NCI-H226 (cell line): ENCODE data around the gene OTOA.
"Not testable (repeated sequence)": the region's sequence is repeated elsewhere in the genome, so short reads cannot be mapped to it uniquely, and the experiment has no call there.

Source experiments
- DNase-seq: peaks from one replicate; pipeline ENCODE4 v3.0.0-alpha.2; 2015

Gene OTOA

DNA sequence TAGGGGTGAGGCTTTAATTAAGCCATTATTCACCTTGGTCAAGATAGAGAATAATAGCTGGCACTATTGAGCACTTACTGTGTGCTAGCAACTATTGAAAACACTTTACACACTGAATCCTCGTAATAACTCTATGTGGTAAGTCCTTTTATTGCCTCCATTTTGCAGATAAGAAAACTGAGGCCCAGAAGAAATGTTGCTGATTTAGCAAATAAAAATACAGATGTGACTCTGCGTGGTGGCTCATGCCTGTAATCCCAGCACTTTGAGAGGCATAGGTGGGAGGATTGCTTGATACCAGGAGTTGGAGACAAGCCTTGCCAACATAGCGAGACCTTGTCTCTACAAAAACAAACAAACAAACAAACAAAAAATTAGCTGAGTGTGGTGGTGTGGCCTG, 19.4 kb downstream of the OTOA start:
- DNase-seq: no peak

DNA sequence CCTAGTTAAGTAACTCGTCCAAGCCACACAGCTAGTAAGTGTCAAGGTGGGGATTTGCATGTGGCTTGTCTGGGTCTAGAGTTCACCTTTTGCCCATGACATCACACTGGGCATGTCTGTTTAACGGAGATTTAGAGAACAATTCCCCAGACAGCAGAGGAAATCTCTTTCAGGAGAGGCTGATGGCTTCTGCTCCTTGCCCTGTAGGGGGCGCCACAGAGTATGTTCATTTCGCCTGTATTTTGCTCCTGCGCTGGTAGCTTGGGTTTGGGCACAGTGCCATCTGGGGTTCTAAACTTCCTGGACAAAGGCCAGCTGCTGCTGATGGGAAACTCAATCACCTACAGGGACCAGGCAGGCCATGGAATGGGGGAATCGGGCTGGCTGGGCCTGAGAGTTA, 20.4 kb downstream of the OTOA start:
- no peak for DNase-seq

GRCh38 chr16:21685034-21685455, 21.3 kb downstream of the OTOA start:
- DNase-seq: peak; percentile 5

DNA sequence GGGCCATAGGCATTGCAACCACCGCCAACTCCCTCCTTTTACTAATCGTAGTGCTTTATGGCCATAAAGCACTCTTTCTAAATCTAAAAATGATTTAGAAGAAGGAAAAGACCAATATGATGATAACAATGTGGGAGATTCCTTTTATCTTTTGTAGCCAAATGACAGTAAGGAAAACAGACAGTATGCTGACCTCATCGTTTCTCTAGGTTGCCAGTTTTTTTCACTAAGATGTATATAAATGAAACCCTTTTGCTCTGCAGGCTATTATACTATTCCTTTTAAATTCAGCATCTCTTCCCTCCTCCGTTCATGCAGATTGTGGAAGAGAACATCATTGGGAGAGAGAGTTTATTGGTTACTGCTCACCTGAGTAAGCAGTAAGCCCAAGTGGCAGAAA, 25.3 kb downstream of the OTOA start:
- DNase-seq: no peak

GRCh38 chr16:21690967-21691366, 27.2 kb downstream of the OTOA start:
- DNase-seq: not testable (repeated sequence)

- DNase-seq: no peak
Observed at GRCh38 chr16:21694609-21695008, 30.8 kb downstream of the OTOA start.

DNA sequence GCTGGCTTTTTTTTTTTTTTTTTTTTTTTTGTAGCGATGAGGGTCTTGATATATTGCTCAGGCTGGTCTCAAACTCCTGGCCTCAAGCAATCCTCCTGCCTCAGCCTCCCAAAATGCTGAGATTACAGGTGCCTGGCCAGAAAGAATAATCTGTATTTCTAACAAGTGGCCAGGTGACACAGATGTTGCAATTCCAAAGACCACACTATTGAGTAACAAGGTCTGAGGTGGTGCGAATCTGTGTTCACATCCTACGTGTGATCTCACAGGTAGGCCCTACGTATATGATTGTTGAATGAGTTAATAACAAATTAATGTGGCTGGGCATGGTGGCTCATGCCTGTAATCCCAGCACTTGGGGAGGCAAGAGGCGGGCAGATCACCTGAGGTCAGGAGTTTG, 33.3 kb downstream of the OTOA start:
- no peak for DNase-seq

- DNase-seq: no peak
Observed at GRCh38 chr16:21698169-21699032, 34.6 kb downstream of the OTOA start.

DNA sequence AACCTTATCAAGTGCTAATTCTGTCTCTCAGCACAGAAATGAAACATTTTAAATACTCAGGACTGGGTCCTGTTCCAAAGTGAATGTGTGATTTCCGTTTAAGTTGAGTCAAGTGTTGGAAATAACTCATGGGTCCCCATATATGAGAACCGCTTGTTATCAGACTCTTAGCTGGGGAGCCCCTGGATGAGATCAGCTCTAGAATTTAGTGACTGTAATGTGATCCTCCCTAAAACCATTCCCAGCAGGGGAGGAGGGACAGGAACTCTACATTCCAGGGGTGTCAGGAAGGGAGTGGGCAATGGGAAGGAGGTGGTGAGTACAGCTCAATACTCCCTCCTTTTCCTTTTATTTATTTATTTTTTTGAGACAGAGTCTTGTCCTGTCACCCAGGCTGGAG, 37.5 kb downstream of the OTOA start:
- peak; percentile 31 for DNase-seq

- no peak for DNase-seq
Observed at GRCh38 chr16:21702276-21702675, 38.5 kb downstream of the OTOA start.

GRCh38 chr16:21703156-21703555, 39.4 kb downstream of the OTOA start:
- DNase-seq: no peak

GRCh38 chr16:21703589-21704174, 39.9 kb downstream of the OTOA start:
- DNase-seq: no peak

DNA sequence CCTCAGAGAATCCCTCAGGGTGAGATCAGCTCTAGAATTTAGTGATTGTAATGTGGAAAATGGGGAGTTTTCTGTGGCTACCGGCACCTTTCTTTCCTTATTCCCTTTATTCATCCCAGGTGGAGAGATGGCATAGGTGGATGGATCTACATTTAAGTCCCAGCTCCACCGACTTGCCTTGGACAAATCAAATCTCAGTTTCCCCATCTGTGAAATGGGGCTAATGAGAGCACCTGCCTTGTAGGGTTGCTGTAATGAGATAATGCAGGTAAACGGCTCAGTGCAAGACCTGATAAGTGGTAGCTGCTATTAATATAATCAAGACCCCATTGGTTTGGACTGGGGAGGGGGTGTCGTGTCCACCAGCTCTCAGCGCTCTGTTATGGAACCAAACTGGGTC, 40.5 kb downstream of the OTOA start:
- DNase-seq: no peak

GRCh38 chr16:21704733-21705132, 41.0 kb downstream of the OTOA start:
- DNase-seq: no peak

DNA sequence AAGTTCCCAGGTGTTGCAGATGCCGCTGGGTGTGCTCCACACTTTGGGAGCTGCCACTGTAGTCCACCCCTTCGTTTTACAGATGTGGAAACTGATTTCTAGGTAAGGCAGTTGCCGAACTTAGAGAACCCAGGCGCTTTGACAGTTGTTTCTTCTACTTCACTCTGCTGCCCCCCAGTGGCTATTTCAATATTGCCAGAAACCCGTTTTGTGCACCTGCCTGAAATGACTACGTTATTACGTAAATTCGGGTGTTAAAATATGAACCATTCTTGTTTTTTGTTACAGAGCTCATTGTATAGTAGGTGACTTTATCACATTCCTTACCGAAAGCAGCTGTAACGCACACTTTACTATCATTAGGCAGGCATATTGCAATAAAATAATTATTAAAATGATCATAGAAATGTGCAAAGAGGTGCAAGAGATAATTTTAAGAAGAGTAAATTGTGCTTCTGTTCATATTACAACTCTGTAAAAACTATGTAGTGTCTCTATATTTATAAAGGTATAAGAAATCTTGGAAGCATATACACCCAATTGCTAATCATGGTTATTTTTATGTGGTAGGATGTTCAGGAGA, 44.9 kb downstream of the OTOA start:
- peak; percentile 37 for DNase-seq

DNA sequence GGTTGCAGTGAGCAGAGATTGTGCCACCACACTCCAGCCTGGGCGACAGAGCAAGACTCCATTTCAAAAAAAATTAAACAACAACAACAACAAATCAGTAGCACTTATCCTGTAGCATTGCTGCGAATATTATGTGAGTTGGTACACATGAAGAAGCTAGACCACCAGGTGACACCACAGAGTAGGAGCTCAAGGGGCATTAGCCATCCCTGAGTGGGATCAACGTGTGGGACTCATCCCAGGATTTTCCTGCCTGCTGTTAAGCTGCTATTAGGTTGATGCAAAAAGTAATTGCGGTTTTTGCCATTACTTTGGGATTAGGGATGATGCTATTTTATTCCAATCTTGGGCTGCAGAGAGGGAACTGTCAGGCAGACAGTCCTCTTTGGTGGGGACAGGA, 47.2 kb downstream of the OTOA start:
- DNase-seq: no peak

- no peak for DNase-seq
Observed at GRCh38 chr16:21713549-21714368, 50.0 kb downstream of the OTOA start.

- DNase-seq: not testable (repeated sequence)
Observed at GRCh38 chr16:21714369-21714618, 50.5 kb downstream of the OTOA start.

- no peak for DNase-seq
Observed at GRCh38 chr16:21717608-21718007, 53.8 kb downstream of the OTOA start.

DNA sequence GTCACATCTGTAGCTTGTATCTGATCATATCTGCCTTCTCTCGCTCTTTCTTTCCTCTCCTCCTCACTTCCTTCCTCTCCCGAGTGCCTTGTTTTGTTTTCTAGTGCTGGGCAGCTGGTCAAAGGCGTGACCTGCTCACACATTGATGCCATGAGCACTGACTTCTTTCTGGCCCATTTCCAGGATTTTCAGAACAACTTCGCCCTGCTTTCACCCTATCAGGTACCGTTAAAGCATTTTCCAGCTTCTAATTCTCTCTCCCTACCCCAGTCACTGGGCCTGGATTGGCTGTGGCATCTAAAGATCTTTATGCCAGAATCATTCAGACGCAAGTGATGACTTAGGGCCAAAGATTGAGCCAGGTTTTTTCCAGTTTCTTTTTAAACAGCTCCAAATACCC, 55.5 kb downstream of the OTOA start:
- DNase-seq: no peak

GRCh38 chr16:21720533-21720932, 56.8 kb downstream of the OTOA start:
- DNase-seq: no peak

- no peak for DNase-seq
Observed at GRCh38 chr16:21722771-21723455, 59.1 kb downstream of the OTOA start.

GRCh38 chr16:21723532-21723931, 59.8 kb downstream of the OTOA start:
- no peak for DNase-seq
